HL-60 (cell line): ENCODE results near the gene CYP1A2.

Experiments used
- DNase-seq, 2 experiments: peaks; one replicate each; pipeline ENCODE4 v3.0.0-alpha.2; 2010 to 2020; ENCODE audit warnings: low read depth in 1 of 2, low spot score in 1 of 2
- H3K27ac ChIP-seq: fragments of 250-450 bp; sonication (Bioruptor Pico); replicated peaks from 2 replicates; pipeline ENCODE4 v1.5.1; 2020; ENCODE audit warnings: mild to moderate bottlenecking, moderate library complexity
- H3K27me3 ChIP-seq: fragments of 250-450 bp; sonication (Bioruptor Pico); 2 replicates; pipeline ENCODE4 v1.5.1; 2021; ENCODE audit warnings: mild to moderate bottlenecking, moderate library complexity; ENCODE audit not compliant: insufficient read depth, poor library complexity, severe bottlenecking
- H3K4me3 ChIP-seq: replicated peaks from 2 replicates; pipeline ENCODE4 v1.5.1; 2011; ENCODE audit warnings: mild to moderate bottlenecking, control low read depth, low read length; ENCODE audit not compliant: insufficient read depth
- GABPA ChIP-seq: IDR thresholded peaks from 2 replicates; pipeline ENCODE4 v1.6.1; 2012; ENCODE audit warnings: low read depth
- POLR2AphosphoS5 ChIP-seq: IDR thresholded peaks from 2 replicates; pipeline ENCODE4 v1.6.1; 2012; ENCODE audit warnings: low read depth
- SPI1 ChIP-seq: IDR thresholded peaks from 2 replicates; pipeline ENCODE4 v1.6.1; 2012; ENCODE audit warnings: low read depth, mild to moderate bottlenecking, borderline replicate concordance
- TF ChIP-seq, protein P1 (sequence below): IDR thresholded peaks from 2 replicates; pipeline ENCODE4 v1.6.1; 2012; ENCODE audit warnings: low read depth; ENCODE audit not compliant: insufficient replicate concordance
- TF ChIP-seq, protein P2 (sequence below): IDR thresholded peaks from one replicate; pipeline ENCODE4 v1.5.1; 2011; ENCODE audit warnings: low read length, control low read depth, inconsistent platforms; ENCODE audit not compliant: insufficient read depth

CYP1A2 gene

DNA sequence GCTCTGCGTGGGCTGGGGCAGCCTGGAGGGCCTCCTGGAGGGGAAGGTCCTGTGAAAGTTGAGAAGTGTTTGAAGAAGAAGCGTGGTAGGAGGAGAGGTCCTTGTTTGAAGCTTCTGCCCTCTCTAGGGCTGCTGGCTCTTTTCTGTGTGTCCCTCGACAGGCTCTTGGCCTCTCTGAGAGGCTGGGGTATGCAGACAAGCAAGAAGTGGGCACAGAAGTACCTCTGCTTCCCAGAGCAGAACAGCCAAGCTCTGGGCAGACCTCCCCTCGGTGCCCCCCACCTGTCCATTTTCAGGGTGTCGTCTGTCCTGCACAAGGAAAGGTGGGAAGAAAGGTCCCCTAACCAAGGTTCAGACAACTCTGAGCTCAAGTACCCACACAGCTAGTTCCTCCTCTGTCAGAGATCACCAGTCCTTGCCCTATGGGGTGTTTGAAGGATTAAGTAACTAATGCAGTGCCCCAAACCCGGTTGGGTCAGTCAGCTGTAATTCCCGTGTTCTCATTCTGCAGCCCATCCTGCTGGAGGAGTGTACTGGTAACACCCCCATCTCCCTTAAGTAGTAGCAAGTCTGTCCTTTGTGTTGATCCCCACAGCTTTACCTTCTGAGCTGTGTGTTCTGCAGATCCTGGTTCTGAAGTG lies 39.5 kb downstream of the CYP1A2 start:
- H3K27ac ChIP-seq = peak overlapping the region; percentile 91
- TF ChIP-seq SPI1 = no peak; the same call in 1 of the 2 replicates
- no peak for TF ChIP-seq GABPA
- TF ChIP-seq, protein P1, sequence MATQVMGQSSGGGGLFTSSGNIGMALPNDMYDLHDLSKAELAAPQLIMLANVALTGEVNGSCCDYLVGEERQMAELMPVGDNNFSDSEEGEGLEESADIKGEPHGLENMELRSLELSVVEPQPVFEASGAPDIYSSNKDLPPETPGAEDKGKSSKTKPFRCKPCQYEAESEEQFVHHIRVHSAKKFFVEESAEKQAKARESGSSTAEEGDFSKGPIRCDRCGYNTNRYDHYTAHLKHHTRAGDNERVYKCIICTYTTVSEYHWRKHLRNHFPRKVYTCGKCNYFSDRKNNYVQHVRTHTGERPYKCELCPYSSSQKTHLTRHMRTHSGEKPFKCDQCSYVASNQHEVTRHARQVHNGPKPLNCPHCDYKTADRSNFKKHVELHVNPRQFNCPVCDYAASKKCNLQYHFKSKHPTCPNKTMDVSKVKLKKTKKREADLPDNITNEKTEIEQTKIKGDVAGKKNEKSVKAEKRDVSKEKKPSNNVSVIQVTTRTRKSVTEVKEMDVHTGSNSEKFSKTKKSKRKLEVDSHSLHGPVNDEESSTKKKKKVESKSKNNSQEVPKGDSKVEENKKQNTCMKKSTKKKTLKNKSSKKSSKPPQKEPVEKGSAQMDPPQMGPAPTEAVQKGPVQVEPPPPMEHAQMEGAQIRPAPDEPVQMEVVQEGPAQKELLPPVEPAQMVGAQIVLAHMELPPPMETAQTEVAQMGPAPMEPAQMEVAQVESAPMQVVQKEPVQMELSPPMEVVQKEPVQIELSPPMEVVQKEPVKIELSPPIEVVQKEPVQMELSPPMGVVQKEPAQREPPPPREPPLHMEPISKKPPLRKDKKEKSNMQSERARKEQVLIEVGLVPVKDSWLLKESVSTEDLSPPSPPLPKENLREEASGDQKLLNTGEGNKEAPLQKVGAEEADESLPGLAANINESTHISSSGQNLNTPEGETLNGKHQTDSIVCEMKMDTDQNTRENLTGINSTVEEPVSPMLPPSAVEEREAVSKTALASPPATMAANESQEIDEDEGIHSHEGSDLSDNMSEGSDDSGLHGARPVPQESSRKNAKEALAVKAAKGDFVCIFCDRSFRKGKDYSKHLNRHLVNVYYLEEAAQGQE = no peak
- no peak for TF ChIP-seq POLR2AphosphoS5
- TF ChIP-seq, protein P2, sequence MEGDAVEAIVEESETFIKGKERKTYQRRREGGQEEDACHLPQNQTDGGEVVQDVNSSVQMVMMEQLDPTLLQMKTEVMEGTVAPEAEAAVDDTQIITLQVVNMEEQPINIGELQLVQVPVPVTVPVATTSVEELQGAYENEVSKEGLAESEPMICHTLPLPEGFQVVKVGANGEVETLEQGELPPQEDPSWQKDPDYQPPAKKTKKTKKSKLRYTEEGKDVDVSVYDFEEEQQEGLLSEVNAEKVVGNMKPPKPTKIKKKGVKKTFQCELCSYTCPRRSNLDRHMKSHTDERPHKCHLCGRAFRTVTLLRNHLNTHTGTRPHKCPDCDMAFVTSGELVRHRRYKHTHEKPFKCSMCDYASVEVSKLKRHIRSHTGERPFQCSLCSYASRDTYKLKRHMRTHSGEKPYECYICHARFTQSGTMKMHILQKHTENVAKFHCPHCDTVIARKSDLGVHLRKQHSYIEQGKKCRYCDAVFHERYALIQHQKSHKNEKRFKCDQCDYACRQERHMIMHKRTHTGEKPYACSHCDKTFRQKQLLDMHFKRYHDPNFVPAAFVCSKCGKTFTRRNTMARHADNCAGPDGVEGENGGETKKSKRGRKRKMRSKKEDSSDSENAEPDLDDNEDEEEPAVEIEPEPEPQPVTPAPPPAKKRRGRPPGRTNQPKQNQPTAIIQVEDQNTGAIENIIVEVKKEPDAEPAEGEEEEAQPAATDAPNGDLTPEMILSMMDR = no peak
- peak overlapping the region; percentile 43; the same call in 1 of the 2 replicates for H3K4me3 ChIP-seq
- no peaks in the 10 kb centered on the region for H3K27me3 ChIP-seq
- peak; percentile 69 to 81 for DNase-seq

DNA sequence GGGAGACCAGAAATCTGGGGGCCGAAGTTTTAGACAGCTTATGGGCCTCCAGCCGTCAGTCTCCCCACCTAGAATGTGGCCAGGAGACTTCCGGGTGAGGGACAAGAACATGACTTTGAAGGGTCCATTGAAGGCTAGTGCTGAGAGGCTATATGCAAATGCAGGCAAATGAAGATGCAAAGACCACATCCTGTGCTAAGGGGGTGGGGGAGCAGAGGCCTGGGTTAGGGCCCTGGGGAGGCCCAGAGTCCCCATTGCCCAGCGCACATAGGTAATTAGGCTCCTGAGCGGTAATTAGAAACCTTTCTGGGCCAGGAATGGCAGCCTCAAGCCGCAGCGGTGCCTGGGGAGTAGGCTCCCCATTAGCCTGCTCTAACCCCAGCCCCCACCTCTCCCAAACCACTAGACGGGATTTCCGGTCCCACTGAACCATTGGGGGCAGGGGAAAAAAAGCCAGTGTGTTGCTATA lies 40.1 kb downstream of the CYP1A2 start:
- H3K27me3 ChIP-seq = no peaks in the 10 kb centered on the region
- peak overlapping the region; percentile 91 for H3K27ac ChIP-seq
- DNase-seq = peak in 1 of 2 experiments; percentile 67
- H3K4me3 ChIP-seq = peak overlapping the region; percentile 43
- TF ChIP-seq, protein P1 = peak; percentile 31
- TF ChIP-seq POLR2AphosphoS5 = peak; percentile 52
- TF ChIP-seq, protein P2 = no peak
- peak; percentile 57 for TF ChIP-seq GABPA
- TF ChIP-seq SPI1 = no peak

DNA sequence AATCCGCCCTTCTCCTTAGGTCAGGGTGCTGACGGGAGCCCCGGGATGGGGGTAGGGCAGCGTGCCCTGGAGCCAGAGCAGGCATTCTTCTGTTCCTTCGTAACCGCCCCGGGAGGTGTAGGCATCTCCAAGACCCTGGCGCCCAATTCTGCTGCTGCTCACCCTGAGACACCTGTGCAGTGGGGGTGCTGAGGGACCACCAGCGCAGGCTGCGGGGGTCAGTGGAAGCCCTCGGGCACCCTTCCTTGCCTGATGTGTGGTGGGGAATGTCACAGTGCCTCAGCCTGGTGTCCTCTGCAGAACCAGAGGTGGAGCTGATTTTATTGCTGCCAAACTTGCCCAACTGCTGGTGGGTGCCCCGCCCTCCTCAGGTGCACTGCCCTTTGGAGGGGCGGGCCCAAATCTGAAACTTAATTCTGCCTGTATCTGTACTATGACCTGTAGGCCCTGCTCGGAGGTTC lies 40.6 kb downstream of the CYP1A2 start:
- TF ChIP-seq, protein P1 = no peak
- TF ChIP-seq SPI1 = no peak
- TF ChIP-seq POLR2AphosphoS5 = no peak
- TF ChIP-seq, protein P2 = no peak
- TF ChIP-seq GABPA = no peak
- DNase-seq = peak in 1 of 2 experiments; percentile 39
- Histone ChIP-seq H3K27ac (peak overlapping the region; percentile 91), H3K4me3 (peak overlapping the region; percentile 43), H3K27me3 (no peaks in the 10 kb centered on the region)
